Type B pancreatic cell (in vitro differentiated cells): ENCODE measurements around the gene MARK1. TPM values are rescaled to one million over a fixed set of nuclear protein-coding genes. Genes with fewer than 3 reads are reported as not detected.
A peak's percentile ranks its signal among the peaks of the same experiment; 100 is the strongest.

Source experiments
- DNase-seq: peaks from one replicate; pipeline ENCODE4 v3.0.0; 2021; ENCODE audit warnings: mixed read lengths; ENCODE audit not compliant: unreplicated experiment; ENCODE audit errors: extremely low spot score
- H3K27ac Mint-ChIP-seq: 2 replicates; pipeline ENCODE4 v1.8.0; 2021; ENCODE audit warnings: mild to moderate bottlenecking, mixed read lengths
- H3K27me3 Mint-ChIP-seq: 2 replicates; pipeline ENCODE4 v1.8.0; 2021; ENCODE audit warnings: mixed read lengths
- H3K36me3 Mint-ChIP-seq: 2 replicates; pipeline ENCODE4 v1.8.0; 2021; ENCODE audit warnings: mixed read lengths
- H3K4me1 Mint-ChIP-seq: one replicate; pipeline ENCODE4 v1.8.0; 2021; ENCODE audit warnings: mixed read lengths; ENCODE audit not compliant: unreplicated experiment
- H3K4me3 Mint-ChIP-seq: 2 replicates; pipeline ENCODE4 v1.8.0; 2021; ENCODE audit warnings: mild to moderate bottlenecking, mixed read lengths
- H3K9me3 Mint-ChIP-seq: 2 replicates; pipeline ENCODE4 v1.8.0; 2021; ENCODE audit warnings: mixed read lengths
- long read RNA-seq: library from polyadenylated mRNA; unstranded; transcript quantifications from one replicate; pipeline ENCODE4 v2.0.0, GENCODE V29; 2020
- total RNA-seq: library from RNA; stranded (reverse); gene quantifications from 2 replicates; pipeline ENCODE4 v1.2.1, GENCODE V29; 2021; ENCODE audit warnings: low replicate concordance
- TF ChIP-seq, protein P1 (sequence below): fragments of 200-600 bp; sonication (generic); conservative IDR thresholded peaks from 2 replicates; pipeline ENCODE4 v1.5.0; 2021; ENCODE audit warnings: antibody characterized with exemption, mild to moderate bottlenecking

The MARK1 gene
- 10.6 and 14.3 TPM in 2 replicates for total RNA-seq
- long read RNA-seq, full-length matches to known transcripts, result 2 of 10 reads
- long read RNA-seq, partial matches to known transcripts, result 3 of 10 reads
- long read RNA-seq, other reads (novel, unspliced or antisense), result 5 of 10 reads

- DNase-seq, result peak; percentile 75
- TF ChIP-seq, protein P1, sequence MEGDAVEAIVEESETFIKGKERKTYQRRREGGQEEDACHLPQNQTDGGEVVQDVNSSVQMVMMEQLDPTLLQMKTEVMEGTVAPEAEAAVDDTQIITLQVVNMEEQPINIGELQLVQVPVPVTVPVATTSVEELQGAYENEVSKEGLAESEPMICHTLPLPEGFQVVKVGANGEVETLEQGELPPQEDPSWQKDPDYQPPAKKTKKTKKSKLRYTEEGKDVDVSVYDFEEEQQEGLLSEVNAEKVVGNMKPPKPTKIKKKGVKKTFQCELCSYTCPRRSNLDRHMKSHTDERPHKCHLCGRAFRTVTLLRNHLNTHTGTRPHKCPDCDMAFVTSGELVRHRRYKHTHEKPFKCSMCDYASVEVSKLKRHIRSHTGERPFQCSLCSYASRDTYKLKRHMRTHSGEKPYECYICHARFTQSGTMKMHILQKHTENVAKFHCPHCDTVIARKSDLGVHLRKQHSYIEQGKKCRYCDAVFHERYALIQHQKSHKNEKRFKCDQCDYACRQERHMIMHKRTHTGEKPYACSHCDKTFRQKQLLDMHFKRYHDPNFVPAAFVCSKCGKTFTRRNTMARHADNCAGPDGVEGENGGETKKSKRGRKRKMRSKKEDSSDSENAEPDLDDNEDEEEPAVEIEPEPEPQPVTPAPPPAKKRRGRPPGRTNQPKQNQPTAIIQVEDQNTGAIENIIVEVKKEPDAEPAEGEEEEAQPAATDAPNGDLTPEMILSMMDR, result peak; percentile 4
- peaks cover 26% of the 10 kb centered on the region for H3K4me1 Mint-ChIP-seq
- H3K9me3 Mint-ChIP-seq, result no peaks in the 10 kb centered on the region
- H3K4me3 Mint-ChIP-seq, result peak within 1 kb of the TSS; percentile 98
- H3K27ac Mint-ChIP-seq, result peak within 1 kb of the TSS; percentile 94
- H3K27me3 Mint-ChIP-seq, result peaks cover 27% of the 10 kb centered on the region
- peaks cover 4% of the 10 kb centered on the region for H3K36me3 Mint-ChIP-seq
These were observed at the start of gene MARK1 for GRCh38 chr1:220527908-220528678. TSS of gene MARK1 (plus strand) at chr1:220528136. CDS start at chr1:220528823, 687 bp downstream.

- no peak overlapping the region for H3K4me3 Mint-ChIP-seq
- H3K9me3 Mint-ChIP-seq, result peaks cover 21% of the 10 kb centered on the region
- H3K27ac Mint-ChIP-seq, result no peak overlapping the region
- no peaks in the 10 kb centered on the region for H3K27me3 Mint-ChIP-seq
- TF ChIP-seq, protein P1, result no peak
- H3K4me1 Mint-ChIP-seq, result peaks cover 39% of the 10 kb centered on the region
- H3K36me3 Mint-ChIP-seq, result no peaks in the 10 kb centered on the region
- DNase-seq, result no peak
These were observed 44.2 kb upstream of the MARK1 start for GRCh38 chr1:220483700-220484099.

DNA sequence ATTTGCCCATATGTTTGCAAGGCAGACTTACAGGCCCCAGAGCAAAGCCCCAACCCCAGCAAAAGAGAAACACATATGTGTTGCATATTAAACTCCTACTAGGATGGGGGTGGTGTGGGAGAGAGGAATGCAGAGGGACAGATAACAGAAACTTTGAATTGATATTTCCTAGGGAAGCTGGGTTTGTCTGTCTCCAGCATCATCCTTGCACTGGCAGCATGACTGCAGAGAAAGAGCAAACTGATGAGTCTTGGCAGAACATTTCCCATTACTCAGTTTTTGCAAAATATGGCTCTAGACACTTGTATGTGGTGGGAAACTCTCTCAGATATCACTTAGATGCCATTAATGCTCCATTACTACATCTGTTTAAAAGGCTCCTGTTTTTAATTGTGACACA lies 43.8 kb upstream of the MARK1 start:
- no peak for DNase-seq
- no peaks in the 10 kb centered on the region for H3K27me3 Mint-ChIP-seq
- H3K36me3 Mint-ChIP-seq, result no peaks in the 10 kb centered on the region
- peaks cover 21% of the 10 kb centered on the region for H3K9me3 Mint-ChIP-seq
- TF ChIP-seq, protein P1, result no peak
- no peak overlapping the region for H3K27ac Mint-ChIP-seq
- H3K4me3 Mint-ChIP-seq, result no peak overlapping the region
- peaks cover 44% of the 10 kb centered on the region for H3K4me1 Mint-ChIP-seq

- DNase-seq, result no peak
- Mint-ChIP-seq H3K27me3 (no peaks in the 10 kb centered on the region), H3K4me3 (no peak overlapping the region), H3K4me1 (peaks cover 45% of the 10 kb centered on the region), H3K36me3 (no peaks in the 10 kb centered on the region), H3K27ac (peak overlapping the region; percentile 67), H3K9me3 (peaks cover 21% of the 10 kb centered on the region)
- TF ChIP-seq, protein P1, result no peak
These were observed 42.8 kb upstream of the MARK1 start for GRCh38 chr1:220485131-220485530.

DNA sequence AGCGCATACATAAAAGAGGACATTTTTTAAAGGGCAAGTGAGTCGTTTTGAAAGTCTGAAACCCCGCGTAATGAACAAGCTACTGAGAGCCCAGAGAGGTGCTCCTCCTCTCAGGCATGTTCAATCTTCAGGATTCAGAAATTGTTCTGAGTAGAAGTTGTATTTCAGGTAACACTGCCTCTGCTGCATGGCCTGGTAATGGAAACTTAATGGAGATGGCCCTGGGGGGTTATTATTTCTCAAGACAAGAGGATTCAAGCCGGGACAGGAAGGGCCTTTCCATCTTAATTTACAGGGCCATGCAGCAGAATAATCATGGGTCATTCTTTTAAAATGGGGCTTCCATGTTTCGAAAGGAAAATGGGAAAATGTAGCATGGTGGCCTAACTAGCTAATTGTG lies 42.1 kb upstream of the MARK1 start:
- no peaks in the 10 kb centered on the region for H3K27me3 Mint-ChIP-seq
- no peaks in the 10 kb centered on the region for H3K36me3 Mint-ChIP-seq
- peak overlapping the region; percentile 67 for H3K27ac Mint-ChIP-seq
- no peak for DNase-seq
- TF ChIP-seq, protein P1, result no peak
- peaks cover 45% of the 10 kb centered on the region for H3K4me1 Mint-ChIP-seq
- H3K9me3 Mint-ChIP-seq, result peaks cover 21% of the 10 kb centered on the region
- H3K4me3 Mint-ChIP-seq, result peak overlapping the region; percentile 38
